Naive thymus-derived CD4-positive, alpha-beta T cell (primary cell): ENCODE data around the gene MMAA. TPM values are rescaled to one million over a fixed set of nuclear protein-coding genes. Genes with fewer than 3 reads are reported as not detected.
A peak's percentile ranks its signal among the peaks of the same experiment; 100 is the strongest.
"Not testable (repeated sequence)": the region's sequence is repeated elsewhere in the genome, so short reads cannot be mapped to it uniquely, and the experiment has no call there.

ENCODE experiments used
- ATAC-seq: fragments of 150-1000 bp; cut with Tn5 transposase; 2 replicates; pipeline ENCODE4 v1.10.0; 2021; ENCODE audit warnings: mild to moderate bottlenecking, moderate library complexity
- CTCF ChIA-PET: fragments of 350-600 bp; sonication (Branson Sonifier 250); formaldehyde crosslinking; loops from one replicate; lab custom pipeline; 2021; ENCODE audit warnings: antibody characterized with exemption; lab: Charles Lee
- POLR2A ChIA-PET: fragments of 350-600 bp; sonication (Branson Sonifier 250); formaldehyde crosslinking; loops from one replicate; lab custom pipeline; 2021; ENCODE audit warnings: antibody characterized with exemption, inconsistent platforms; lab: Charles Lee
- DNase-seq, 9 donors: peaks; one replicate each; pipeline versions ENCODE4 v3.0.0 to v3.0.0-alpha.2; 2020 to 2022; ENCODE audit warnings: mixed read lengths in 1 of 9
- H3K27ac ChIP-seq: one replicate; pipeline ENCODE4 v1.7.0; 2013; ENCODE audit warnings: mild to moderate bottlenecking, low read depth, low read length, moderate library complexity
- H3K27me3 ChIP-seq, 2 donors: one replicate each; pipeline ENCODE4 v1.7.0; 2013; ENCODE audit warnings: low read length in 2 of 2, mild to moderate bottlenecking in 2 of 2, moderate library complexity in 2 of 2; ENCODE audit not compliant: control insufficient read depth in 2 of 2, insufficient read depth in 2 of 2
- H3K36me3 ChIP-seq, 3 experiments: 1 replicate in 2 of 3; 2 replicates in 1 of 3; pipeline ENCODE4 v1.7.0; 2013; ENCODE audit warnings: low read length in 3 of 3, mild to moderate bottlenecking in 3 of 3, moderate library complexity in 1 of 3; ENCODE audit not compliant: insufficient read depth in 3 of 3, control insufficient read depth in 2 of 3
- H3K4me1 ChIP-seq, 2 donors: one replicate each; pipeline ENCODE4 v1.7.0; 2013; ENCODE audit warnings: low read length in 2 of 2, mild to moderate bottlenecking in 2 of 2, moderate library complexity in 1 of 2; ENCODE audit not compliant: control insufficient read depth in 2 of 2, insufficient read depth in 2 of 2
- H3K4me3 ChIP-seq: 2 replicates; pipeline ENCODE4 v1.7.0; 2013; ENCODE audit warnings: mild to moderate bottlenecking, low read length
- H3K9me3 ChIP-seq, 3 experiments: 1 replicate in 2 of 3; 2 replicates in 1 of 3; pipeline ENCODE4 v1.7.0; 2013; ENCODE audit warnings: low read length in 3 of 3; ENCODE audit not compliant: control insufficient read depth in 2 of 3
- H3K27ac Mint-ChIP-seq, 9 donors: one replicate each; pipeline ENCODE4 v1.8.0; 2020 to 2022; ENCODE audit warnings: mixed read lengths in 9 of 9, mild to moderate bottlenecking in 8 of 9, moderate library complexity in 5 of 9, inconsistent platforms in 2 of 9
- H3K27me3 Mint-ChIP-seq, 5 donors: one replicate each; pipeline ENCODE4 v1.8.0; 2021 to 2022; ENCODE audit warnings: mixed read lengths in 5 of 5, mild to moderate bottlenecking in 1 of 5
- H3K36me3 Mint-ChIP-seq, 5 donors: one replicate each; pipeline ENCODE4 v1.8.0; 2020 to 2022; ENCODE audit warnings: mixed read lengths in 5 of 5, mild to moderate bottlenecking in 3 of 5, inconsistent platforms in 1 of 5
- H3K4me1 Mint-ChIP-seq, 7 donors: one replicate each; pipeline ENCODE4 v1.8.0; 2020 to 2022; ENCODE audit warnings: mixed read lengths in 7 of 7, mild to moderate bottlenecking in 3 of 7, inconsistent platforms in 1 of 7
- H3K4me3 Mint-ChIP-seq, 10 donors: one replicate each; pipeline ENCODE4 v1.8.0; 2020 to 2022; ENCODE audit warnings: mild to moderate bottlenecking in 10 of 10, mixed read lengths in 10 of 10, moderate library complexity in 6 of 10, inconsistent platforms in 2 of 10
- H3K9me3 Mint-ChIP-seq, 11 donors: one replicate each; pipeline ENCODE4 v1.8.0; 2020 to 2022; ENCODE audit warnings: mixed read lengths in 11 of 11, mild to moderate bottlenecking in 4 of 11, inconsistent platforms in 1 of 11, moderate library complexity in 1 of 11
- intact Hi-C, 2 donors: fragments of 100-400 bp; cut with micrococcal nuclease; formaldehyde crosslinking; loops; one replicate each; pipeline ENCODE4 v1.15.1; 2023
- polyA plus RNA-seq, 2 donors: library from polyadenylated mRNA; unstranded; fragments of 300-500 nt; fragmentation: Illumina TruSeq; gene quantifications; one replicate each; pipeline ENCODE4 v1.2.3, GENCODE V29; 2021
- total RNA-seq, 6 experiments: library from RNA in 5 of 6; stranded (reverse) in 5 of 6; gene quantifications; 1 replicate in 5 of 6; 2 replicates in 1 of 6; pipeline ENCODE4 v1.2.3 and lab custom pipeline; 2021 to 2026

Gene MMAA
- total and polyA plus RNA-seq, 7 experiments from 2014 or later = 7.2 to 17.3 (median 14.4) TPM

DNA sequence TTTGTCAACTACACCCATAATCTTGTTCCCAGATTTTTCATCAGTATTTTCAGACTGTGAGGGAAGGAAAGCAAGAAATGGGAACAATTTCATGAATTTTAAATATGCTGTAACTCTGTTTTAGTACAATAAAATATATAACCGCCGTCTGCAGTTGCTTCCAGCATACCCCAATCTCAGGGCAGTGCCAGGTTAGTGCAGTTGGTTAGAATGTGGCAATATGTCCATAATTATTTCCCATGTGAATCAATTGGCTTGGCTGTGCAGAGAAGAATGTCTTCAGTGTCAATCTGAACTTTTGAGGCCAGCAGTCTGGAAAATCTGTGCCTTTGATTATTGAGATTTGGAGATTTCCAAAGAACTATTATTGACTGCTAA is 5.0 kb upstream of the MMAA start:
- Histone ChIP-seq H3K27ac (no peak overlapping the region), H3K36me3 (peaks cover 0 to 5% (median 0%) of the 10 kb centered on the region in 3 experiments), H3K27me3 (no peaks in the 10 kb centered on the region), H3K9me3 (no peaks in the 10 kb centered on the region), H3K4me3 (no peak overlapping the region), H3K4me1 (peaks cover 9 to 12% of the 10 kb centered on the region in 2 donors)
- POLR2A ChIA-PET = no interaction called here
- Mint-ChIP-seq H3K4me3 (no peak overlapping the region), H3K4me1 (peaks cover 6 to 29% (median 23%) of the 10 kb centered on the region in 7 donors), H3K36me3 (no peaks in the 10 kb centered on the region), H3K27ac (no peak overlapping the region), H3K27me3 (peaks cover 5 to 15% (median 8%) of the 10 kb centered on the region in 5 donors), H3K9me3 (no peaks in the 10 kb centered on the region)
- CTCF ChIA-PET = interaction anchor here (1.1 kb wide), 1 partner anchor 43 kb away, joined by 3 read pairs; no protein-coding TSS in a partner anchor
- intact Hi-C loops = loop anchor here (10.0 kb wide), 3 partner anchors 589 to 2001 kb away; partner anchors contain the start of genes TMEM184C (in 1 of the 2) and TTC29 (in 1 of the 2)
- no peak for DNase-seq
- no peak for ATAC-seq

GRCh38 chr4:145618210-145618931 is 814 bp upstream of the MMAA start:
- peaks cover 18 to 29% of the 10 kb centered on the region in 2 donors for H3K4me1 ChIP-seq
- Mint-ChIP-seq H3K4me3 (peak overlapping the region; percentile 90 to 99 (median 98)), H3K4me1 (peaks cover 16 to 50% (median 42%) of the 10 kb centered on the region in 7 donors), H3K36me3 (peaks cover 4 to 16% (median 5%) of the 10 kb centered on the region in 5 donors), H3K9me3 (peaks cover 0 to 4% (median 0%) of the 10 kb centered on the region in 11 donors), H3K27me3 (peaks cover 5 to 9% (median 6%) of the 10 kb centered on the region in 5 donors), H3K27ac (peak overlapping the region; percentile 95 to 100 (median 99))
- intact Hi-C loops = loop anchor here (1.0 to 10.0 kb wide), 14 partner anchors 8 to 1998 kb away; partner anchors contain the start of genes SMAD1 (in 2 of the 2), TMEM184C (in 2 of the 2), LSM6 (in 1 of the 2) and SLC10A7 (in 1 of the 2)
- DNase-seq (peak in 1 of 9 donors; percentile 23), ATAC-seq (no peak)
- H3K4me3 ChIP-seq = peak overlapping the region; percentile 93
- POLR2A ChIA-PET = interaction anchor here (0.7 to 2.7 kb wide), 8 partner anchors 115 to 520 kb away, joined by 3 to 10 read pairs (median 5); partner anchors contain the start of genes ABCE1 and ANAPC10
- H3K9me3 ChIP-seq = no peaks in the 10 kb centered on the region
- H3K36me3 ChIP-seq = peaks cover 0 to 7% (median 0%) of the 10 kb centered on the region in 3 experiments
- no peaks in the 10 kb centered on the region for H3K27me3 ChIP-seq
- H3K27ac ChIP-seq = peak overlapping the region; percentile 94
- CTCF ChIA-PET = interaction anchor here (1.5 kb wide), 1 partner anchor 8 kb away, joined by 3 read pairs; no protein-coding TSS in a partner anchor

- peak overlapping the region; percentile 93 for H3K4me3 ChIP-seq
- intact Hi-C loops = loop anchor here (1.0 to 10.0 kb wide), 20 partner anchors 9 to 1997 kb away; partner anchors contain the start of genes ABCE1 (in 2 of the 2), ANAPC10 (in 2 of the 2), LSM6 (in 2 of the 2) and OTUD4 (in 2 of the 2)
- no peaks in the 10 kb centered on the region for H3K27me3 ChIP-seq
- Mint-ChIP-seq H3K4me1 (peaks cover 16 to 55% (median 50%) of the 10 kb centered on the region in 7 donors), H3K36me3 (peaks cover 4 to 18% (median 5%) of the 10 kb centered on the region in 5 donors), H3K4me3 (peak overlapping the region; percentile 90 to 99 (median 98)), H3K9me3 (peaks cover 0 to 4% (median 0%) of the 10 kb centered on the region in 11 donors), H3K27ac (peak overlapping the region; percentile 95 to 100 (median 99)), H3K27me3 (peaks cover 0 to 4% (median 1%) of the 10 kb centered on the region in 5 donors)
- peaks cover 0 to 7% (median 0%) of the 10 kb centered on the region in 3 experiments for H3K36me3 ChIP-seq
- DNase-seq (peak in 1 of 9 donors; percentile 56), ATAC-seq (peak; percentile 55)
- H3K27ac ChIP-seq = peak overlapping the region; percentile 94
- POLR2A ChIA-PET = interaction anchor here (0.6 to 1.4 kb wide), 6 partner anchors 113 to 522 kb away, joined by 3 to 7 read pairs (median 4); partner anchors contain the start of genes ABCE1, ANAPC10 and ZNF827
- H3K9me3 ChIP-seq = no peaks in the 10 kb centered on the region
- CTCF ChIA-PET = no interaction called here
- H3K4me1 ChIP-seq = peaks cover 18 to 29% of the 10 kb centered on the region in 2 donors
Observed at GRCh38 chr4:145619639-145619996, 433 bp downstream of the MMAA start.

DNA sequence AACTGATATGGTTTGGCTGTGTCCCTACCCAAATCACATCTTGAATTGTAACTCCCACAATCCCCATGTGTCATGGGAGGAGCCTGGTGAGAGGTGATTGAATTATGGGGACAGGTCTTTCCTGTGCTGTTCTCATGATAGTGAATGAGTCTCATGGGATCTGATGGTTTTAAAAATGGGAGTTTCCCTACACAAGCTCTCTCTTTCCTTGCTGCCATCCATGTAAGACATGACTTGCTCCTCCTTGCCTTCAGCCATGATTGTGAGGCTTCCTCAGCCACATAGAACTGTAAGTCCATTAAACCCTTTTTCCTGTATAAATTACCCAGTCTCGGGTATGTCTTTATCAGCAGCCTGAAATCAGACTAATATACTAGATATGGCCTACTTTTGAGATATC is 2.9 kb downstream of the MMAA start:
- peaks cover 22 to 62% (median 58%) of the 10 kb centered on the region in 7 donors for H3K4me1 Mint-ChIP-seq
- DNase-seq, H3K27ac ChIP-seq, H3K27me3 ChIP-seq, H3K9me3 Mint-ChIP-seq, H3K4me3 ChIP-seq, H3K36me3 ChIP-seq, H3K9me3 ChIP-seq, ATAC-seq, intact Hi-C loops, H3K27me3 Mint-ChIP-seq: not testable (repeated sequence)
- ChIA-PET POLR2A (interaction anchor here (0.7 kb wide), 1 partner anchor 102 kb away, joined by 4 read pairs; no protein-coding TSS in a partner anchor), CTCF (interaction anchor here (0.7 kb wide), 1 partner anchor 104 kb away, joined by 3 read pairs; no protein-coding TSS in a partner anchor)
- peaks cover 4 to 26% (median 12%) of the 10 kb centered on the region in 5 donors for H3K36me3 Mint-ChIP-seq
- H3K4me3 Mint-ChIP-seq = peak overlapping the region in 3 of 10 donors; percentile 37 to 69 (median 38)
- H3K27ac Mint-ChIP-seq = peak overlapping the region in 3 of 9 donors; percentile 19 to 38 (median 21)
- H3K4me1 ChIP-seq = peaks cover 18 to 42% of the 10 kb centered on the region in 2 donors

- no peaks in the 10 kb centered on the region for H3K27me3 ChIP-seq
- peaks cover 9 to 33% of the 10 kb centered on the region in 2 donors for H3K4me1 ChIP-seq
- H3K27ac ChIP-seq = no peak overlapping the region
- no peak for DNase-seq
- ChIA-PET CTCF (no interaction called here), POLR2A (interaction anchor here (1.6 kb wide), 2 partner anchors 12 to 14 kb away, joined by 4 read pairs; no protein-coding TSS in a partner anchor)
- H3K27me3 Mint-ChIP-seq = peaks cover 0 to 2% (median 0%) of the 10 kb centered on the region in 5 donors
- H3K36me3 Mint-ChIP-seq = peaks cover 4 to 30% (median 12%) of the 10 kb centered on the region in 5 donors
- H3K4me3 ChIP-seq = no peak overlapping the region
- H3K36me3 ChIP-seq = peaks cover 0 to 6% (median 0%) of the 10 kb centered on the region in 3 experiments
- ATAC-seq = no peak
- peaks cover 19 to 50% (median 49%) of the 10 kb centered on the region in 7 donors for H3K4me1 Mint-ChIP-seq
- H3K27ac Mint-ChIP-seq = peak overlapping the region in 1 of 9 donors; percentile 60
- intact Hi-C loops = no loop called here
- peaks cover 0 to 4% (median 0%) of the 10 kb centered on the region in 11 donors for H3K9me3 Mint-ChIP-seq
- no peak overlapping the region for H3K4me3 Mint-ChIP-seq
- H3K9me3 ChIP-seq = no peaks in the 10 kb centered on the region
Observed at GRCh38 chr4:145623831-145624230, 4.6 kb downstream of the MMAA start.
